ENCODE results near the gene SDC1.
"Not testable (repeated sequence)": the region's sequence is repeated elsewhere in the genome, so short reads cannot be mapped to it uniquely, and the experiment has no call there.

GRCh38 chr2:20240291-20240690, 15.4 kb upstream of the SDC1 start:
- not testable (repeated sequence) for TF ChIP-seq CTCF (IDR thresholded peaks at IDR 0.05; ENCODE audit: poor library complexity); EZH2phosphoT487 (IDR thresholded peaks at IDR 0.05; ENCODE audit: low read depth, severe bottlenecking, unreplicated experiment)
